ENCODE measurements around the gene DHODH. TPM values are rescaled to one million over a fixed set of nuclear protein-coding genes. Genes with fewer than 3 reads are reported as not detected.

Gene DHODH
- polyA plus RNA-seq (2011; rRNA removed) (10.1 and 13.2 TPM in 2 replicates), polyA plus RNA-seq (2017; fragmentation: RNase III; extraction: RNeasy Plus Mini Kit Qiagen cat#74134 plus additional on column Dnase treatment) (9.7 to 11.0 TPM (median 10.5 TPM) in 3 replicates), polyA minus RNA-seq (2011; rRNA and poly(A)+ RNA removed) (8.7 and 9.9 TPM in 2 replicates)
- 13.3 and 13.6 TPM in 2 replicates for polyA plus RNA-seq (2012; cell fraction: cytosol; rRNA removed)
- 13.3 and 13.4 TPM in 2 replicates for polyA plus RNA-seq (2012; cell fraction: nucleus; rRNA removed)

- ChIA-PET POLR2A (no interaction called here), CTCF (no interaction called here)
- peak within 1 kb of the TSS; percentile 70 to 97 for H3K27ac ChIP-seq
- WGBS (ENCODE audit: missing lambda C conversion rate) = 2% methylated on average over 25 of the region's 57 CpGs
- H3K4me1 ChIP-seq = 0 out of 3 replicates have a peak, but pooled peaks cover 3% of the 10 kb centered on the region
- H3K9me3 ChIP-seq = no peaks in the 10 kb centered on the region
- ATAC-seq = peak; percentile 100
- H3K4me3 ChIP-seq = peak within 1 kb of the TSS; percentile 69
- no peak for FAIRE-seq
- peak; percentile 98 to 99 for DNase-seq (ENCODE audit: low read depth in 1 of 2, low spot score in 1 of 2)
- peak within 1 kb of the TSS; percentile 67 for H3K4me2 ChIP-seq
- TF ChIP-seq USF2 (IDR thresholded peaks at IDR 0.05) (peak; percentile 72), E2F6 (IDR thresholded peaks at IDR 0.05; ENCODE audit: borderline replicate concordance, low read depth) (peak; percentile 75), MYC (IDR thresholded peaks at IDR 0.05; ENCODE audit: borderline replicate concordance, low read length) (0 out of 2 replicates have a peak, but pooled peaks have one; percentile 68), REST (IDR thresholded peaks at IDR 0.05) (0 out of 2 replicates have a peak, but pooled peaks have one; percentile 42), BHLHE40 (IDR thresholded peaks at IDR 0.05; ENCODE audit: low read depth, low read length) (peak; percentile 97), MAZ (IDR thresholded peaks at IDR 0.05; ENCODE audit: borderline replicate concordance, low read depth, low read length) (no peak), NR3C1 (IDR thresholded peaks at IDR 0.05) (no peak), GATA3 (IDR thresholded peaks at IDR 0.05; ENCODE audit: borderline replicate concordance) (no peak), RARB (CRISPR knock-in tag; IDR thresholded peaks at IDR 0.05) (no peak), SREBF2 (IDR thresholded peaks at IDR 0.05) (no peak), POLR2A (IDR thresholded peaks at IDR 0.05; ENCODE audit: low read length) (peak; percentile 80), ZC3H11A (IDR thresholded peaks at IDR 0.05) (no peak), MAX (IDR thresholded peaks at IDR 0.05) (peak; percentile 91), RFX5 (IDR thresholded peaks at IDR 0.05) (peak; percentile 59), MAFK (IDR thresholded peaks at IDR 0.05; ENCODE audit: partially characterized antibody) (no peak), PHF8 (IDR thresholded peaks at IDR 0.05; ENCODE audit: borderline replicate concordance, low read depth) (peak; percentile 57; the same call in 1 of the 2 replicates), ELK1 (IDR thresholded peaks at IDR 0.05; ENCODE audit: low read depth, low read length) (no peak), BCL3 (IDR thresholded peaks at IDR 0.05) (peak; percentile 73; the same call in 2 of the 3 replicates), CBX2 (IDR thresholded peaks at IDR 0.05; ENCODE audit: borderline replicate concordance, low read depth) (no peak), CEBPB (IDR thresholded peaks at IDR 0.05) (no peak), CTCF (IDR thresholded peaks at IDR 0.05) (no peak), NFE2L2 (conservative IDR thresholded peaks at IDR 0.05; ENCODE audit: low read length) (no peak), JUN (IDR thresholded peaks at IDR 0.05) (peak in 1 of 2 experiments; percentile 72; a peak in 3 of 5 replicates)
These were observed at the start of gene DHODH for GRCh38 chr16:72008424-72009216. DHODH (plus strand) TSS chr16:72008744; CDS start chr16:72008765, 21 bp downstream.

Data from A549 (cell line).